IMR-90 (cell line): ENCODE measurements around the gene SELENOP. TPM values are rescaled to one million over a fixed set of nuclear protein-coding genes. Genes with fewer than 3 reads are reported as not detected.

Experiments used
- ATAC-seq: fragments of 200-7000 bp; cut with Tn5 transposase; 2 replicates; pipeline ENCODE4 v1.9.1; 2020; ENCODE audit warnings: low read depth, mild to moderate bottlenecking, moderate library complexity
- BruUV-seq: library from RNA; stranded (reverse); fragments of 400-500 nt; replicated peaks from 2 replicates; lab custom pipeline; 2021; lab: Mats Ljungman, UMichigan
- CTCF ChIA-PET: fragments of 300-600 bp; formaldehyde crosslinking; extraction: SDS; loops from one replicate; lab custom pipeline; 2021; ENCODE audit warnings: antibody characterized with exemption; lab: Yijun Ruan, JAX
- POLR2A ChIA-PET: fragments of 300-600 bp; sonication (Branson Sonifier 250); formaldehyde crosslinking; loops from one replicate; lab custom pipeline; 2022; ENCODE audit warnings: antibody characterized with exemption; ENCODE audit not compliant: unreplicated experiment; lab: Charles Lee
- DNase-seq: peaks from one replicate; pipeline ENCODE4 v3.0.0; 2013
- H2AFZ ChIP-seq: replicated peaks from 2 replicates; pipeline ENCODE3; 2013; ENCODE audit warnings: low read length, mild to moderate bottlenecking; ENCODE audit not compliant: poor library complexity
- H2AK5ac ChIP-seq: 2 replicates; pipeline ENCODE4 v1.6.1; 2013; ENCODE audit warnings: low read depth, low read length, inconsistent platforms
- H2AK9ac ChIP-seq: replicated peaks from 2 replicates; pipeline ENCODE3; 2013; ENCODE audit warnings: mild to moderate bottlenecking, low read depth, low read length, moderate library complexity; ENCODE audit not compliant: poor library complexity
- H2BK120ac ChIP-seq: 2 replicates; pipeline ENCODE4 v1.6.1; 2013; ENCODE audit warnings: low read depth, low read length, inconsistent platforms
- H2BK15ac ChIP-seq: 3 replicates; pipeline ENCODE4 v1.6.1; 2013; ENCODE audit warnings: low read depth, low read length, inconsistent platforms
- H2BK20ac ChIP-seq: 2 replicates; pipeline ENCODE4 v1.6.1; 2013; ENCODE audit warnings: low read depth, mild to moderate bottlenecking, inconsistent platforms, low read length, moderate library complexity
- H2BK5ac ChIP-seq: 2 replicates; pipeline ENCODE4 v1.6.1; 2013; ENCODE audit warnings: mild to moderate bottlenecking, low read depth, low read length, inconsistent platforms; ENCODE audit not compliant: poor library complexity, severe bottlenecking
- H3K14ac ChIP-seq: replicated peaks from 2 replicates; pipeline ENCODE4 v1.6.1; 2013; ENCODE audit warnings: low read depth, low read length, inconsistent platforms
- H3K18ac ChIP-seq: 2 replicates; pipeline ENCODE4 v1.6.1; 2013; ENCODE audit warnings: low read depth, low read length, control low read depth
- H3K23ac ChIP-seq: 2 replicates; pipeline ENCODE4 v1.6.1; 2013; ENCODE audit warnings: low read depth, low read length, inconsistent platforms
- H3K27ac ChIP-seq: 2 replicates; pipeline ENCODE4 v1.5.1; 2013; ENCODE audit warnings: mild to moderate bottlenecking, control low read depth, low read length; ENCODE audit not compliant: insufficient read depth
- H3K27me3 ChIP-seq: 2 replicates; pipeline ENCODE4 v1.6.1; 2013; ENCODE audit warnings: low read length; ENCODE audit not compliant: control insufficient read depth, insufficient read depth
- H3K36me3 ChIP-seq: 2 replicates; pipeline ENCODE4 v1.6.1; 2013; ENCODE audit warnings: low read length, mixed read lengths; ENCODE audit not compliant: control insufficient read depth, insufficient read depth
- H3K4ac ChIP-seq: 2 replicates; pipeline ENCODE4 v1.6.1; 2013; ENCODE audit warnings: low read depth, low read length, inconsistent platforms
- H3K4me1 ChIP-seq: 2 replicates; pipeline ENCODE4 v1.6.1; 2013; ENCODE audit warnings: low read length, mixed read lengths; ENCODE audit not compliant: control insufficient read depth, insufficient read depth
- H3K4me2 ChIP-seq: 2 replicates; pipeline ENCODE4 v1.6.1; 2013; ENCODE audit warnings: low read depth, mild to moderate bottlenecking, control low read depth, low read length, moderate library complexity
- H3K4me3 ChIP-seq: 2 replicates; pipeline ENCODE4 v1.5.1; 2013; ENCODE audit warnings: low read depth, mild to moderate bottlenecking, control low read depth, low read length, moderate library complexity; ENCODE audit not compliant: insufficient read depth
- H3K56ac ChIP-seq: 2 replicates; pipeline ENCODE4 v1.6.1; 2013; ENCODE audit warnings: low read length, inconsistent platforms; ENCODE audit not compliant: insufficient read depth; ENCODE audit errors: extremely low read depth
- H3K79me1 ChIP-seq, 2 experiments: 2 replicates each; pipeline ENCODE4 v1.6.1; 2013; ENCODE audit warnings: low read length in 2 of 2, inconsistent platforms in 1 of 2, low read depth in 1 of 2
- H3K9ac ChIP-seq: 2 replicates; pipeline ENCODE4 v1.6.1; 2013; ENCODE audit warnings: low read depth, low read length, control low read depth
- H3K9me1 ChIP-seq: 2 replicates; pipeline ENCODE4 v1.6.1; 2013; ENCODE audit warnings: low read length, inconsistent platforms; ENCODE audit not compliant: insufficient read depth
- H3K9me3 ChIP-seq: 2 replicates; pipeline ENCODE4 v1.6.1; 2013; ENCODE audit warnings: low read length; ENCODE audit not compliant: control insufficient read depth, insufficient read depth
- H4K20me1 ChIP-seq: 2 replicates; pipeline ENCODE4 v1.6.1; 2013; ENCODE audit warnings: low read length, inconsistent platforms; ENCODE audit not compliant: insufficient read depth
- H4K5ac ChIP-seq: 2 replicates; pipeline ENCODE4 v1.6.1; 2013; ENCODE audit warnings: mild to moderate bottlenecking, low read depth, low read length, control low read depth
- H4K8ac ChIP-seq, 2 experiments: 2 replicates each; pipeline ENCODE4 v1.6.1; 2013; ENCODE audit warnings: low read depth in 2 of 2, low read length in 2 of 2, control low read depth in 1 of 2, inconsistent platforms in 1 of 2
- H4K91ac ChIP-seq: 2 replicates; pipeline ENCODE4 v1.6.1; 2013; ENCODE audit warnings: low read depth, low read length, inconsistent platforms; ENCODE audit not compliant: insufficient read depth
- BHLHE40 ChIP-seq: fragments of 150-350 bp; IDR thresholded peaks from 2 replicates; pipeline ENCODE4 v1.6.1; 2016; ENCODE audit warnings: mild to moderate bottlenecking, low read depth, low read length
- CEBPB ChIP-seq: IDR thresholded peaks from 2 replicates; pipeline ENCODE4 v1.6.1; 2012; ENCODE audit warnings: low read depth, low read length, improper control_type of control experiment
- FOS ChIP-seq: fragments of 150-350 bp; IDR thresholded peaks from 2 replicates; pipeline ENCODE4 v1.6.1; 2016; ENCODE audit warnings: low read depth, low read length
- MAZ ChIP-seq: IDR thresholded peaks from 2 replicates; pipeline ENCODE4 v1.6.1; 2012; ENCODE audit warnings: low read depth, mild to moderate bottlenecking, low read length, improper control_type of control experiment, moderate library complexity, borderline replicate concordance
- MXI1 ChIP-seq: IDR thresholded peaks from 2 replicates; pipeline ENCODE4 v1.6.1; 2012; ENCODE audit warnings: low read depth, mild to moderate bottlenecking, low read length, moderate library complexity, borderline replicate concordance
- NFE2L2 ChIP-seq: fragments of 150-350 bp; IDR thresholded peaks from 2 replicates; pipeline ENCODE4 v1.6.1; 2016; ENCODE audit warnings: low read depth, mild to moderate bottlenecking, low read length
- POLR2A ChIP-seq: IDR thresholded peaks from 2 replicates; pipeline ENCODE4 v1.6.1; 2012; ENCODE audit warnings: mild to moderate bottlenecking, low read depth, low read length
- RAD21 ChIP-seq: IDR thresholded peaks from 2 replicates; pipeline ENCODE4 v1.6.1; 2012; ENCODE audit warnings: low read length, improper control_type of control experiment
- RFX5 ChIP-seq: IDR thresholded peaks from 2 replicates; pipeline ENCODE4 v1.8.0; 2012; ENCODE audit warnings: low read depth, mild to moderate bottlenecking, low read length, moderate library complexity
- WGBS, 2 experiments: methylation state at CpG; one replicate each; pipeline versions ENCODE4 v1.1.5 to v1.1.7; 2013; ENCODE audit warnings: missing lambda C conversion rate in 2 of 2; ENCODE audit not compliant: insufficient read length in 1 of 2; ENCODE audit errors: extremely low coverage in 2 of 2; 5-methylcytosine and 5-hydroxymethylcytosine counted together
- dilution Hi-C: fragments of 300-500 bp; cut with HindIII; formaldehyde crosslinking; loops from one replicate; pipeline ENCODE4 v1.14.3; 2018; ENCODE audit warnings: low sequenced_read_pairs; ENCODE audit not compliant: unreplicated experiment
- in situ Hi-C: fragments of 300-500 bp; cut with MboI; formaldehyde crosslinking; loops from 3 replicates; pipeline ENCODE4 v1.14.3; 2019; ENCODE audit warnings: low sequenced_read_pairs, inconsistent platforms, mixed read lengths
- intact Hi-C: fragments of 100-400 bp; cut with micrococcal nuclease; formaldehyde crosslinking; loops from 2 replicates; pipeline ENCODE4 v1.10.0; 2022
- polyA plus RNA-seq, 3 experiments: library from polyadenylated mRNA; depleted of rRNA; stranded (reverse); fragments of >200 nt; gene quantifications; 2 replicates each; pipeline ENCODE4 v1.2.3, GENCODE V29; 2012; ENCODE audit warnings: low replicate concordance in 1 of 3
- total RNA-seq: library from RNA; depleted of rRNA; stranded (reverse); fragments of >200 nt; gene quantifications from 2 replicates; pipeline ENCODE4 v1.2.3, GENCODE V29; 2012
- TF ChIP-seq, protein P1 (sequence below): conservative IDR thresholded peaks from 2 replicates; pipeline ENCODE4 v1.5.1; 2012; ENCODE audit warnings: mild to moderate bottlenecking, low read depth, low read length, improper control_type of control experiment
- TF ChIP-seq, protein P2 (sequence below): fragments of 150-350 bp; IDR thresholded peaks from 2 replicates; pipeline ENCODE4 v1.6.1; 2017; ENCODE audit warnings: mild to moderate bottlenecking, antibody characterized with exemption, low read length, low read depth

SELENOP gene
- total and polyA plus RNA-seq, 2 of the 4 experiments (the other 2 are of a cell fraction): 0.55 to 1.1 TPM

DNA sequence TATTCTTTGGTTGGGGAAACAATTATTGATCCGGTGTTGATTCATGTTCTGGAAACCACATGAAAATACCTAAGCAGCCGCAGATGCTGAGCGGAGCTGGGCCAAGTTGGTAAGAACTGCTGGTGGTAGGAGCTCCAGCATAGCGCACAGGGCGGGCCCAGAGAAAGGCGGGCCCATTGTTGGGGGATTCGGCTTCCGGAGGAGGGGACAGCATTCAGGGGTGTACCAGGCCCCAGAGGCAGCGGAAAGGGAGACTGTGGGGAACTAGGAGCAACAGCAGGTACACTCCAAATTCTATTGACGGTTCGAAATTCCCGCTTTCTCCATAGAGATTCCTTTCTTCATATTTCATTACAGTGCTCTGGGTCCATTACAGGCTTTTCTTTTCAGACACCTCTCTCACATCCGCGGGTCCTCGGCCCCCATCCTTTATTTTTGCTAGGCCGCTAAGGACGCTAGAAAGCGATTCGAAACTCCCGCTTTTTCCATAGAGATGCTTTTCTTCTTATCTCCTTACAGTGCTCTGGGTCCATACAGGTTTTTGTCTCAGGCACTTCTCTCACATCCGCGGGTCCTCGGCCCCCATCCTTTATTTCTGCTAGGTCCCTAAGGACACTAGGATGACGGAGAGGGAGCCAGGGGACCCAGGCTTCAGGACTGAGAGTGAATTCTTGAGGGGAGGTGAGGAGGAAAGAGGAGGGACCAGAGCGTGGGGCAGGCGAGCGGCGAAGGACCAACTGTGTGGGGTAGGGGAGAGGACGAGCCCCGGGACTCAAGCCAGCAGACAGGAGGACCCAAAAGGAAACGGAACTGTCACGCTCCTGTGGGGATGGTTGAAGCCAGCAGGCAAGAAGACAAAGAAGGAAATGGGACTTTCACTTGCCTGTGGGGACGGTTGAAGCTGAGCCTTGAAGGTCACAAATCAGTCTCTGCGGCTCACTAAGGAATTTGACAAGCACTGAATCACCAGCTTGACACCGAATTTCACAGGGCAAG is 54.8 kb downstream of the SELENOP start, which contains the start of gene CCDC152 (continued):
- TF ChIP-seq, protein P1, sequence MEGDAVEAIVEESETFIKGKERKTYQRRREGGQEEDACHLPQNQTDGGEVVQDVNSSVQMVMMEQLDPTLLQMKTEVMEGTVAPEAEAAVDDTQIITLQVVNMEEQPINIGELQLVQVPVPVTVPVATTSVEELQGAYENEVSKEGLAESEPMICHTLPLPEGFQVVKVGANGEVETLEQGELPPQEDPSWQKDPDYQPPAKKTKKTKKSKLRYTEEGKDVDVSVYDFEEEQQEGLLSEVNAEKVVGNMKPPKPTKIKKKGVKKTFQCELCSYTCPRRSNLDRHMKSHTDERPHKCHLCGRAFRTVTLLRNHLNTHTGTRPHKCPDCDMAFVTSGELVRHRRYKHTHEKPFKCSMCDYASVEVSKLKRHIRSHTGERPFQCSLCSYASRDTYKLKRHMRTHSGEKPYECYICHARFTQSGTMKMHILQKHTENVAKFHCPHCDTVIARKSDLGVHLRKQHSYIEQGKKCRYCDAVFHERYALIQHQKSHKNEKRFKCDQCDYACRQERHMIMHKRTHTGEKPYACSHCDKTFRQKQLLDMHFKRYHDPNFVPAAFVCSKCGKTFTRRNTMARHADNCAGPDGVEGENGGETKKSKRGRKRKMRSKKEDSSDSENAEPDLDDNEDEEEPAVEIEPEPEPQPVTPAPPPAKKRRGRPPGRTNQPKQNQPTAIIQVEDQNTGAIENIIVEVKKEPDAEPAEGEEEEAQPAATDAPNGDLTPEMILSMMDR: no peak

DNA sequence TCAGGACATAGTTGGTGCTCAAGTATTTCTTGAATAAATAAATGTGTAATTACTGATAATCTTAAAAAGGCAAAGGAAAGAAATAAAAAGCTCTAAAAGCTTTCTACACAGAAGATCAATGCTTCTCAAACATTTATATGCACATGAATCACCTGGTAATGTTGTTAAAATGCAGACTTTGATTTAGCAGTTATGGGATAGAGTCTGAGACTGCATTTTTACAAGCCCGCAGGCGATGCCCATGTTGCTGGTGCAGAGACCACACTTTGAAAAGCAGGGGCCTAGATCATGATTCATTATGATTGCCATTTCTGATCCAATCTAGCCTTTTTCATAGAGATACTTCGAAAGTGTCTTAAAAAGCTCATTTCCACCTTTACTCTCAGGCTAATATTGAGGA is 58.6 kb downstream of the SELENOP start:
- H3K14ac ChIP-seq: no peak overlapping the region
- no peak overlapping the region for H4K91ac ChIP-seq
- no peaks in the 10 kb centered on the region for H3K9me3 ChIP-seq
- no peaks in the 10 kb centered on the region for H3K36me3 ChIP-seq
- H2BK20ac ChIP-seq: no peak overlapping the region
- ChIA-PET CTCF (no interaction called here), POLR2A (no interaction called here)
- no peak overlapping the region for H3K56ac ChIP-seq
- intact Hi-C loops: no loop called here
- ATAC-seq (no peak), DNase-seq (no peak)
- no peak overlapping the region for H4K5ac ChIP-seq
- no peaks in the 10 kb centered on the region for H4K20me1 ChIP-seq
- no peak overlapping the region for H3K4me2 ChIP-seq
- BruUV-seq: no TSS peak
- H2AFZ ChIP-seq: no peak overlapping the region
- no peak overlapping the region for H3K4ac ChIP-seq
- no CpG with 5 or more reads among the region's 3 CpGs for WGBS, 2 experiments
- H3K79me1 ChIP-seq: no peaks in the 10 kb centered on the region
- dilution Hi-C loops: no loop called here
- H2AK5ac ChIP-seq: no peak overlapping the region
- H3K18ac ChIP-seq: no peak overlapping the region
- no peak overlapping the region for H2BK15ac ChIP-seq
- no peak overlapping the region for H3K4me3 ChIP-seq
- no peak overlapping the region for H4K8ac ChIP-seq
- no peak overlapping the region for H2BK120ac ChIP-seq
- H3K27ac ChIP-seq: no peak overlapping the region
- TF ChIP-seq MAZ: no peak
- TF ChIP-seq RAD21: no peak
- no peak for TF ChIP-seq NFE2L2
- no peak for TF ChIP-seq MXI1
- no peak for TF ChIP-seq BHLHE40
- TF ChIP-seq RFX5: no peak
- TF ChIP-seq, protein P2, sequence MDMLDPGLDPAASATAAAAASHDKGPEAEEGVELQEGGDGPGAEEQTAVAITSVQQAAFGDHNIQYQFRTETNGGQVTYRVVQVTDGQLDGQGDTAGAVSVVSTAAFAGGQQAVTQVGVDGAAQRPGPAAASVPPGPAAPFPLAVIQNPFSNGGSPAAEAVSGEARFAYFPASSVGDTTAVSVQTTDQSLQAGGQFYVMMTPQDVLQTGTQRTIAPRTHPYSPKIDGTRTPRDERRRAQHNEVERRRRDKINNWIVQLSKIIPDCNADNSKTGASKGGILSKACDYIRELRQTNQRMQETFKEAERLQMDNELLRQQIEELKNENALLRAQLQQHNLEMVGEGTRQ: no peak
- TF ChIP-seq FOS: no peak
- no peak for TF ChIP-seq CEBPB
- TF ChIP-seq POLR2A: no peak
- no peak overlapping the region for H3K9ac ChIP-seq
- H3K27me3 ChIP-seq: no peaks in the 10 kb centered on the region
- H2BK5ac ChIP-seq: no peak overlapping the region
- H3K23ac ChIP-seq: no peak overlapping the region
- in situ Hi-C loops: loop anchor here (25.0 kb wide), 1 partner anchor 891 kb away; the partner anchor contains the start of gene OXCT1
- H3K9me1 ChIP-seq: no peaks in the 10 kb centered on the region
- H3K4me1 ChIP-seq: no peaks in the 10 kb centered on the region
- H2AK9ac ChIP-seq: no peak overlapping the region
